K562 (cell line): ENCODE measurements around the gene TARBP2. TPM values are rescaled to one million over a fixed set of nuclear protein-coding genes. Genes with fewer than 3 reads are reported as not detected.

Experiments
- ADNP ChIP-seq: fragments of 200-800 bp; sonication (Bioruptor generic); IDR thresholded peaks from 2 replicates; pipeline ENCODE4 v1.6.1; 2016; ENCODE audit warnings: missing genetic modification characterization, missing compliant biosample characterization
- BDP1 ChIP-seq: IDR thresholded peaks from 3 replicates; pipeline ENCODE4 v1.6.1; 2011; ENCODE audit not compliant: insufficient read length, insufficient read depth
- CBFA2T3 ChIP-seq: fragments of 450-650 bp; IDR thresholded peaks from 2 replicates; pipeline ENCODE4 v1.6.1; 2017
- COPS2 ChIP-seq: fragments of 450-650 bp; conservative IDR thresholded peaks from 2 replicates; pipeline ENCODE4 v1.6.1; 2016; ENCODE audit warnings: mild to moderate bottlenecking, moderate library complexity
- E2F8 ChIP-seq: fragments of 450-650 bp; IDR thresholded peaks from 2 replicates; pipeline ENCODE4 v1.7.1; 2018; ENCODE audit warnings: mild to moderate bottlenecking, low read depth; ENCODE audit not compliant: partially characterized antibody
- FOXJ3 ChIP-seq: sonication (generic); formaldehyde crosslinking; IDR thresholded peaks from 2 replicates; pipeline ENCODE4 v1.4.0; 2020; ENCODE audit warnings: mild to moderate bottlenecking, missing genetic modification reagents
- FOXK2 ChIP-seq, 2 experiments: fragments of 450-650 bp; IDR thresholded peaks in 1 of 2; conservative IDR thresholded peaks in 1 of 2; 2 replicates each; pipeline ENCODE4 v1.6.1; 2016; ENCODE audit warnings: low read depth in 2 of 2, mild to moderate bottlenecking in 1 of 2
- GTF2E2 ChIP-seq: fragments of 200-800 bp; sonication (Bioruptor generic); IDR thresholded peaks from 2 replicates; pipeline ENCODE4 v1.6.1; 2016; ENCODE audit warnings: missing genetic modification characterization, missing compliant biosample characterization
- HEY1 ChIP-seq: fragments of 250-450 bp; sonication (Bioruptor Pico); IDR thresholded peaks from 2 replicates; pipeline ENCODE4 v1.5.0; 2020; ENCODE audit warnings: mild to moderate bottlenecking, moderate library complexity, borderline replicate concordance
- KDM4B ChIP-seq, 2 experiments: fragments of 450-650 bp in 1 of 2; sonication (generic) in 1 of 2; IDR thresholded peaks; 2 replicates each; pipeline ENCODE4 v1.6.1; 2016 to 2017; ENCODE audit warnings: borderline replicate concordance in 2 of 2, antibody characterized with exemption in 1 of 2, low read depth in 1 of 2, mild to moderate bottlenecking in 1 of 2
- KHSRP ChIP-seq: fragments of 450-650 bp; IDR thresholded peaks from 2 replicates; pipeline ENCODE4 v1.6.1; 2017
- L3MBTL2 ChIP-seq: fragments of 450-650 bp; IDR thresholded peaks from 2 replicates; pipeline ENCODE4 v1.6.1; 2016; ENCODE audit warnings: mild to moderate bottlenecking, moderate library complexity
- MBD2 ChIP-seq: sonication (generic); IDR thresholded peaks from 2 replicates; pipeline ENCODE4 v1.6.1; 2016; ENCODE audit warnings: low read depth, borderline replicate concordance
- OTX1 ChIP-seq: fragments of 450-650 bp; formaldehyde crosslinking; IDR thresholded peaks from 2 replicates; pipeline ENCODE4 v1.4.0; 2022; ENCODE audit warnings: mild to moderate bottlenecking
- TBL1XR1 ChIP-seq, 2 experiments: IDR thresholded peaks; 2 replicates each; pipeline ENCODE4 v1.6.1; 2012; ENCODE audit warnings: improper control_type of control experiment in 2 of 2, low read length in 2 of 2, mild to moderate bottlenecking in 1 of 2
- THRAP3 ChIP-seq: fragments of 450-650 bp; IDR thresholded peaks from 2 replicates; pipeline ENCODE4 v1.6.1; 2016; ENCODE audit warnings: mild to moderate bottlenecking, inconsistent platforms, borderline replicate concordance
- ZBTB34 ChIP-seq: fragments of 250-450 bp; sonication (Bioruptor Pico); IDR thresholded peaks from 2 replicates; pipeline ENCODE4 v1.8.0; 2021; ENCODE audit warnings: mild to moderate bottlenecking, moderate library complexity
- ZBTB7A ChIP-seq: IDR thresholded peaks from 2 replicates; pipeline ENCODE4 v1.6.1; 2011; ENCODE audit warnings: low read depth, mild to moderate bottlenecking, low read length, moderate library complexity, borderline replicate concordance; ENCODE audit not compliant: control insufficient read depth
- ZFP1 ChIP-seq: fragments of 450-650 bp; formaldehyde crosslinking; IDR thresholded peaks from 2 replicates; pipeline ENCODE4 v1.4.0; 2020; ENCODE audit warnings: mild to moderate bottlenecking, mixed read lengths
- ZNF143 ChIP-seq: sonication (generic); formaldehyde crosslinking; IDR thresholded peaks from 2 replicates; pipeline ENCODE4 v1.9.0; 2022; ENCODE audit warnings: mild to moderate bottlenecking, missing genetic modification reagents
- polyA plus RNA-seq, 8 experiments: library from polyadenylated mRNA; depleted of rRNA in 4 of 8; stranded (reverse) in 5 of 8; unstranded in 3 of 8; fragments of >200 nt; fragmentation: Nextera tagmentation in 2 of 8; fragmentation: Illumina TruSeq in 1 of 8; extraction: Ambion mirVana in 2 of 8; extraction: Trizol in 1 of 8; gene quantifications; 2 replicates each; pipeline versions ENCODE4 v1.2.1 to v1.2.3, GENCODE V29; 2011 to 2014; ENCODE audit warnings: inconsistent platforms in 1 of 8, missing spikeins in 1 of 8
- total RNA-seq, 7 experiments: library from RNA; depleted of rRNA in 6 of 7; stranded (reverse); fragments of >200 nt in 6 of 7; fragmentation: Illumina TruSeq in 2 of 7; extraction: Trizol in 2 of 7; gene quantifications; 2 replicates each; pipeline versions ENCODE4 v1.2.1 to v1.2.3, GENCODE V29; 2011 to 2021; ENCODE audit warnings: low replicate concordance in 1 of 7
- TF ChIP-seq, protein P1 (sequence below): fragments of 450-650 bp; IDR thresholded peaks from 2 replicates; pipeline ENCODE4 v1.6.1; 2017; ENCODE audit warnings: antibody characterized with exemption
- TF ChIP-seq, protein P2 (sequence below): fragments of 450-650 bp; formaldehyde crosslinking; IDR thresholded peaks from 2 replicates; pipeline ENCODE4 v1.4.0; 2020; ENCODE audit warnings: mild to moderate bottlenecking, mixed read lengths

TARBP2 gene
- total and polyA plus RNA-seq, 9 of the 15 experiments (the other 6 are each of a cell fraction or from before 2014, with no cell fraction given) = 5.6 to 69.0 (median 44.6) TPM

- TF ChIP-seq ZBTB7A = peak; percentile 68; the same call in 1 of the 2 replicates
- TF ChIP-seq, protein P1, sequence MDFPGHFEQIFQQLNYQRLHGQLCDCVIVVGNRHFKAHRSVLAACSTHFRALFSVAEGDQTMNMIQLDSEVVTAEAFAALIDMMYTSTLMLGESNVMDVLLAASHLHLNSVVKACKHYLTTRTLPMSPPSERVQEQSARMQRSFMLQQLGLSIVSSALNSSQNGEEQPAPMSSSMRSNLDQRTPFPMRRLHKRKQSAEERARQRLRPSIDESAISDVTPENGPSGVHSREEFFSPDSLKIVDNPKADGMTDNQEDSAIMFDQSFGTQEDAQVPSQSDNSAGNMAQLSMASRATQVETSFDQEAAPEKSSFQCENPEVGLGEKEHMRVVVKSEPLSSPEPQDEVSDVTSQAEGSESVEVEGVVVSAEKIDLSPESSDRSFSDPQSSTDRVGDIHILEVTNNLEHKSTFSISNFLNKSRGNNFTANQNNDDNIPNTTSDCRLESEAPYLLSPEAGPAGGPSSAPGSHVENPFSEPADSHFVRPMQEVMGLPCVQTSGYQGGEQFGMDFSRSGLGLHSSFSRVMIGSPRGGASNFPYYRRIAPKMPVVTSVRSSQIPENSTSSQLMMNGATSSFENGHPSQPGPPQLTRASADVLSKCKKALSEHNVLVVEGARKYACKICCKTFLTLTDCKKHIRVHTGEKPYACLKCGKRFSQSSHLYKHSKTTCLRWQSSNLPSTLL = no peak
- no peak for TF ChIP-seq BDP1
- no peak for TF ChIP-seq FOXK2 (conservative IDR thresholded peaks at IDR 0.05 in 1 of 2, IDR thresholded peaks at IDR 0.05 in 1 of 2; ENCODE audit: low read depth in 2 of 2)
- TF ChIP-seq HEY1 = no peak
- 0 out of 2 replicates have a peak, but pooled peaks have one; percentile 7 for TF ChIP-seq GTF2E2
- TF ChIP-seq OTX1 = no peak
- TF ChIP-seq ADNP (tag) = no peak
- TF ChIP-seq, protein P2, sequence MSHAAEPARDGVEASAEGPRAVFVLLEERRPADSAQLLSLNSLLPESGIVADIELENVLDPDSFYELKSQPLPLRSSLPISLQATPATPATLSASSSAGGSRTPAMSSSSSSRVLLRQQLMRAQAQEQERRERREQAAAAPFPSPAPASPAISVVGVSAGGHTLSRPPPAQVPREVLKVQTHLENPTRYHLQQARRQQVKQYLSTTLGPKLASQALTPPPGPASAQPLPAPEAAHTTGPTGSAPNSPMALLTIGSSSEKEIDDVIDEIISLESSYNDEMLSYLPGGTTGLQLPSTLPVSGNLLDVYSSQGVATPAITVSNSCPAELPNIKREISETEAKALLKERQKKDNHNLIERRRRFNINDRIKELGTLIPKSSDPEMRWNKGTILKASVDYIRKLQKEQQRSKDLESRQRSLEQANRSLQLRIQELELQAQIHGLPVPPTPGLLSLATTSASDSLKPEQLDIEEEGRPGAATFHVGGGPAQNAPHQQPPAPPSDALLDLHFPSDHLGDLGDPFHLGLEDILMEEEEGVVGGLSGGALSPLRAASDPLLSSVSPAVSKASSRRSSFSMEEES (CRISPR knock-in tag) = no peak
- TF ChIP-seq THRAP3 = no peak
- TF ChIP-seq ZNF143 (CRISPR knock-in tag) = no peak
- no peak for TF ChIP-seq KHSRP
- no peak for TF ChIP-seq ZBTB34 (CRISPR knock-in tag)
- TF ChIP-seq FOXJ3 (CRISPR knock-in tag) = no peak
- no peak for TF ChIP-seq KDM4B (IDR thresholded peaks at IDR 0.05; ENCODE audit: borderline replicate concordance in 2 of 2, low read depth in 1 of 2)
- no peak for TF ChIP-seq TBL1XR1 (IDR thresholded peaks at IDR 0.05; ENCODE audit: low read length in 2 of 2)
- TF ChIP-seq COPS2 = no peak
- no peak for TF ChIP-seq L3MBTL2
- TF ChIP-seq E2F8 = no peak
- no peak for TF ChIP-seq ZFP1 (CRISPR knock-in tag)
- TF ChIP-seq CBFA2T3 = peak; percentile 23; the same call in 1 of the 2 replicates
- no peak for TF ChIP-seq MBD2
These were observed 7.3 kb upstream of the TARBP2 start (continued) for GRCh38 chr12:53493610-53494391.
